Globus pallidus (tissue), 1 donor: Measurements from ENCODE around the gene CYP26A1.

Experiments
- DNase-seq: peaks from one replicate; pipeline ENCODE4 v3.0.0-alpha.2; 2015; ENCODE audit warnings: low spot score

The CYP26A1 gene

GRCh38 chr10:93123766-93124165 is 50.1 kb downstream of the CYP26A1 start:
- no peak for DNase-seq

DNA sequence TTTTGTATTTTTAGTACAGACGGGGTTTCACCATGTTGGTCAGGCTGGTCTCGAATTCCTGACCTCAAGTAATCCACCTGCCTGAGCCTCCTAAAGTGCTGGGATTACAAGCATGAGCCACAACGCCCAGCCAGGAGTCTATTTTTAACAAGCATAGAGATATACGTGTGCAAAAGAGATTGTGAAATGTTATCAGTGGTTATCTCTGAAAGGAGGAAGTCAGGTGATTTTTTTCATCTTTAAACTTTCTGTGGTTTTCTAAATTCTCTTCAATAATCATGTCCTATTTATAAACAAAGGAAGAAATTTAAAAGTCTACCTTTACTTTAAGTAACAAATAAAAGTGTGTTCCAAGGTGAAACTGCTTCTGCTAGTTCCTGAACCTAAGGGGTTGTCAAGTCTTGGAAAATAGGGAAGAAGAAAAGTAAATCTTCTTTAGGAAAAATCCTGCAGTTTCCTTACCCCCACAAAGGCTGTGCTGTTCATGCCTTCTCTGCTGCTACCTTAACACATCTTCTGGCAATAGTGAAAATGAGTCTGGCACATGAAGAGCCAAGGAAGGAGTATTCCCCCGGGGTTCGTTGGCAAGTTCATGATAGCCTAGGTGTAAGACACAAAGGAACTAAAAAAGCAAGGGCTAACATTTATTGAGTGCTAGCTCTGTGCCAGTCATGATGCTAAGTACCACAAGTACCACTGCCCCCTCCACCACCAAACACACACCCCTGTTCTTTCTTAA is 51.1 kb downstream of the CYP26A1 start:
- no peak for DNase-seq

- no peak for DNase-seq
Measured at GRCh38 chr10:93125966-93126365, 52.3 kb downstream of the CYP26A1 start.

DNA sequence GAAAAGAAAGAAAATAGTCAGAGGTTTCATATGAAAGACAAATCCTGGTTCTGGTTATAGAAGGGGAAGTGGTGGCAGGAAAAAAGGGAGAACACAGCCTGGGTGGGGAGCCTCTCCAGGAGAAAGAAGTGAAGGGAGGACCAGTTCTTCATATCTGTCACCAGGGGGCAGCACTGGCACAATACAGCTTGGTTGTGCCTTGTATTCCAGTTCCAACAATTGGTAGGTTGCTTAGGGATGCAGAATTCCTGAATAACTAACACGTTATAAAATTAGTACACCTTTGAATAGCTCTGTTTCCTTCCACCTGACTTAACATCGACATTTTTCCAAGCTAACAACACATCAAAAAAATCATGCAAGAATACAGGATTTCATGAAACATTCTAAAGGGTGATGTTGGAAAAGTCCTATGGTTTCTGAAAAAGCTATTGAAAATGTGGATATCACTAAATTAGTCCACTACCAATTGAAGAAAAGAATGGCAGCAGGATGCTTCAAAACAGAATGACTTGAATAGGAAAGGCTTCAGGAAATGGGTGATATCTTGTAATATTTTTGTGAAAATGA is 52.9 kb downstream of the CYP26A1 start:
- DNase-seq = no peak
